ENCODE results near the gene SNX30.

Gene SNX30

DNA sequence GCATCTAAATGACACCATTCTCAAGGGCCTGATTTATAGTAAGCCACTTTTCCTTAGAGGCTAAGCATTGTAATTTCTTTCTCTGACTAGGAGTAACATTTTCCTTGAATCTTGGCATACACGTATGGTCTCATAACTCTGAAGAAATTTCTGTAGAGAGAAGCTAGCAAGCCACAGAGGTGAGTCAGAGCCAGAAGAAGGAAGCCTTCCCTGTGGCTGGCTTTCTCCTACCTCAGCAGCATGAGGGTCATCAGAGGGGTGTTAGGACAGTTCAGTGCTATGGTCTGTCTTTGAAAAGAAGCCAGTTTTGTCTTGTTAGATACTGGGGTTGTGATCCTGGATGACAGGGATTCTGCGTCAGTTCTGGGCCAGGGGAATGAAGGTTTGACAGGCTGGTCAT lies 3.2 kb downstream of the SNX30 start:
- no peak for DNase-seq

DNA sequence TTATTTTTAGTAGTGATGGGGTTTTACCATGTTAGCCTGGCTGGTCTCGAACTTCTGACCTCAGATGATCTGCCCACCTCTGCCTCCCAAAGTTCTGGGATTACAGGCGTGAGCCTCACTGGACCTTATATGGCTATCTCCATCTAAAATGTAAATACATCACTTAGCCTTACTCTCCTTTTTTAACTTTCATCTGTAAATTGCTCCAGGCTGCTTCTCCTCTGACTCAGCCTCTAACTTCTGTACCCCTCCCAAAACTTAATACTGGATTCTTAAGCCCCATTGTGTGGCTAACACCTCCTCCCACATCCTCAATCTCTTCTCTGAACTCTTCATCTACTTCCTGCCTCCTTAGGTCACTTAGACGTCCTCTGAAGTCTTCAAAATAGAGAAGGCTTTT lies 4.0 kb downstream of the SNX30 start:
- no peak for DNase-seq

DNA sequence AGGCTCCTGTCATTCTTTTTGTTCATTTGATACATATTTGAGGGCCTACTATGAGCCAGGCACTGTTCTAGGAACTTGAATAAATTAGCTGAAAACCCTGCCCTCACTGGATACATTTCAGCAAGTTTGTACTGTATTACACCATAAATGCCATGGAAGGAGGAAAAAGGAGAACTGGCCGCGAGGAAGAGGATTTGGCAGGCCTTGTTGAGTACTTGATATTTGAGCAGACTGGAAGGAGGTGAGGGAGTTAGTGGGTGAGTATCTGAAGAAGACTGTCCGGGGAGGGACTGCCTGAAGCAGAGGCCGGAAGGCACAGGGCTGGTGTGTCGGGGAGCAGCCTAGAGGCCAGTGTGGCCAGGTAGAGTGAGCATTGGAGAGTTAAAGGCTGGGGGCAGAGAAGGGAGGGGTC lies 4.5 kb downstream of the SNX30 start:
- no peak for DNase-seq

DNA sequence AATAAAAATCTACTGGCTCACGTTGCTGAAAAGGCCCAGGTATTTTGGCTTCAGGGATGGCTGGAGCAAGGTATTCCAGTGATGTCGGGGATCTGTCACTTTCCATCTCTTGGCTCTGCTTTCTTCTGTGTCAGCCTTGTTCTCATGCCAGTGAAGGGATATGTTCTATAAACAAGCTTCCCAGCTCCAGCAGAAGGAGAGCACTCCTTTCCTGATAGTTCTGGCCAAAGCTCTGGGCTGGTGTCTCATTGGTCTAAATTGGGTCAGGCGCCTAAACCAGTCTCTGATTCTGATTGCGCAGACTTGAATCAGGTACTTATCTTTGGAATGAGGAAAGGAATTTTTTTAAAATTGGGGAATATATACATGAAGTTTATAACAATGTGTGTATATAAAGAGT lies 5.1 kb downstream of the SNX30 start:
- DNase-seq, result no peak

DNA sequence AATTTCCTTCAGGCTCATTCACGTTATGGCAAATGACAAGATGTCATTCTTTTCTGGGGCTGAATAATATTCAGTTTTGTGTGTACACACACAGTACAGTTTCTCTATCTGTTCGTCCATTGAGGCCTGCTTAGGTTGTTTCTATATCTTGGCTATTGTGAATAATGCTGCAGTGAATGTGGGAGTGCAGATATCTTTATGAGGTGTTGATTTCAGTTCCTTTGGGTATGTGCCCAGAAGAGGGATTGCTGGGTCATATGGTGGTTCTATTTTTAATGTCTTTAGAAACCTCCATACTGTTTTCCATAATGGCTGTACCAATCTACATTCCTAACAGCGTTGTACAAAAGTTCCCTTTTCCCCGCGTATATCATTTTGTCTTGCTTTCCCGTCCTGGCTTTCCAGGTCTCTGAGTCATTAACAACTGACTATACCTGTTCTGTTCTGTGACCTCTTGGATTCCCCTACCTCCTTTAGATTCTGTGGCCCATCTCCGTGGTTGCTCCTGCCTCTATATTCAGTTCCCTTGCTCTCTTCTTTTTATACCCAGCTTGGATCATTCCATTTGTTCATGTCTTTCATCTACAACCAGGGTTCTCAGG lies 6.8 kb downstream of the SNX30 start:
- no peak for DNase-seq

DNA sequence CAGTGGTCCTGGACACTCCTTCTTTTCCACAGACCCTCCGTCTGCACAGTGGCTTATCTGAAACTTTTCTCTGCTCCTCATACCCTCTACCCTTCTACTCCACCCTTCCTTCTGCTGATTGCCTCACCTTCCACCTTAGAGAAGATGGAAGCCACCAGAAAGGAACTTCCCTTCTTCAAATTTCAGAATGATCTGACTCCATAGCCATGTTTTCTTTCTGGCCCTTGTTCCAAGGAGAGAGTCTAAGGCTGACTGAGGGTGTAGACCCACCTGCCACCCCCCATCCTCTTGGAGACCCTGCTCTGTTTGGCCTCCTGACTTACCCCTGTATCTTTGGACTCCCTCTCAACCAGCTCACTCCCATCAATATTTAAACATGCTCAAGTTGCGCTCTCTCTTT lies 7.4 kb downstream of the SNX30 start:
- no peak for DNase-seq

DNA sequence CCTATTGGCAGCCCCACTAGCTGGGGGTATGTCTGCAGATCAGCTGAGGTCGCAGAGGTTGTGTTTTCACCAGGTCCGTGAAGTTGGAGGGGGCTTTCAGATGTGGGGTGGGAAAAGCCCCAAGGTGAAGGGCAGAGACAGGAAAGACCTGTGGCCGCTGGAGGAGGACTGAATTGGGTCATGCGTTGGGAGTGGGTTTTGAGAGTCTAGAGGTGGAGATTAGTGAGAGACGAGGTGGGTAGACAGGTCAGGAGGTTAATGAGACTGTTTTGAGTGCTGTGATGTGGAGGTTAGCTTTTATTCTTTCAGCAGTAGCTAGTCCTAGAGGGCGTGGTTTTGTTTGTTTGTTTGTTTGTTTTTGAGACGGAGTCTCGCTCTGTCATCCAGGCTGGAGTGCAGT lies 10.3 kb downstream of the SNX30 start:
- DNase-seq, result no peak

DNA sequence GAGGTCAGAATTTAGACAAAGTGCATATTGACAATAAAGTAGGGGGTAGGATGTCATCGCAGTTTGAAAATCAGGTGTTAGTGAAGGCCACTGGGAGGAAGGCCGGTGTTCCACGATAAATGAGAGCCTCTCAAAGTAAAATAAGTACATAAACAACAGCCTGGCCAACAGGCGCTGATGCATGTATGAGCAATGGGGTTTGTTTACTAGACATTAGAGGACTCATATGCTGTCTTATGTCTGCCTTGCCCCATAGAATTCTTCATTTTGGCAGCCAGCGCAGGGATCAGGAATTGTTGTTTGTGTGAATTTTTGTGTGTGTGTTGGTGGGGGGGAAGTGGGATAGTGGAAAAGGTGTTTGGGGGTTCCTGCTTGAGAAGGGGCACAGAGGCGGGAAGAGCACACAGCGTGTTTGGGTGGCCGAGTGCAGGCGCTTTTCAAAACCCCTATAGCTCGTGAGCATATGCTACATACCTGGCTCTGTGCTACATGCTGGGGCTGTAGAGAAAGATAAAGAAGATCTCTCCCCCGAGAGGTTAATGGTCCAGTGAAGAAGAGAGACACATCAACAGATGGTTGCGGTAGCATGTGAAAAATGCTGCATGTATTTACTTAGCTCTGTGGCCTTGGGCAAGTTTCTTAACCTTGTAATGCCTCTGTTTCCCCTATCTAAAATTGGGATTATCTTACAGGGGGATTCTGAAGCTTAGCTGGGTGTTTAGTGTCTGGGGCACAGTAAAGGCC lies 11.5 kb downstream of the SNX30 start:
- peak; percentile 58 for DNase-seq

DNA sequence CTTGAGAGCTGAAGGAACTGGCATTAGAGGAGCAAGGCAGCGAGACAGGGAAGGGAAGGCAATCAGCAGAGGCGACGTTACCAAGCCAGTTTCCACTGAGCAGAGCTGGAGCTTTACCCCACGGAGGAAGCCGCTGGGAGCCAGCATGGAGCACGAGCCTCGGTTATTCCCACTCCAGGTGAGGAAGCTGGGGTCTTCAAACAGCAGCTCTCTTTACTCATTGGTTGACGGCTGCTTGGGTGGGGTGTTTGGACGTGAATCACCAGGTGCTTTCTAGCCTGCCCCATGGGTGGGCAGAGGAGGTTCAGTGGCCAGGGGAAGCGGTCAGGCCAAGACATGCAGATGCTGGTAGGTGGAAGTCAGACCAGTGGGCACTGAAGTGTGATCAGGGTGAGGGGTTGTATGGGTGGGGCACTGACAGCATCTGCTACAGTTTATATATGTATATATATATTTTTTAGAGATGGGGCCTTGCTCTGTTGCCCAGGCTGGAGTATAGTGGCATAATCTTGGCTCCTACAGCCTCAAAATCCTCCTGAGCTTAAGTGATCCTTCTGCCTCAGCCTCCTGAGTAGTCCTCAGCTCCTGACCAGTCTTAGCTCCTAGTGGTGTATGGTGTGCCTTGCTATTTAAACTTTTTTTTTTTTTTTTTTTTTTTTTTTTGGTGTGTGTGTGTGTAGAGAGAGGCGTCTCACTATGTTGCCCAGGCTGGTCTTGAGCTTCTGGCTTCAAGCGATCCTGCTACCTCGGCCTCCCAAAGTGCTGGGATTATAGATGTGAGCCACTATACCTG lies 12.4 kb downstream of the SNX30 start:
- no peak for DNase-seq

DNA sequence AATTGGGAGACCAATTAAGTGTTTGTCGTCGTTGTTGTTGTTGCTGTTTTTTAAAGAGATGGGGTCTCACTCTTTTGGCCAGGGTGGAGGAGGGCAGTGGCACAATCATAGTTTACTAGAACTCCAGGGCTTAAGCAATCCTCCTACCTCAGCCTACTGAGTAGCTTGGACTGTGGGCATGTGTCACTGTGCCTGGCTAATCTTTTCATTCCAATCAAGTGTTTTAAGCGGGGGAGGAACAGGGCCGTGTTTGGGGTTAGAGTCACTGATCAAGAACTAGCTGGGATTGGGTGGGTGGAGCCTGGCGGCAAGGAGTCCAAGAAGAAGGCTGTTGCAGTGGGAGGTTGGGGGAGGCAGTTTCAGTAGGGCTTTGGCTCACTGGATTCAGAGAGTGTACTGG lies 13.8 kb downstream of the SNX30 start:
- DNase-seq, result peak; percentile 88

DNA sequence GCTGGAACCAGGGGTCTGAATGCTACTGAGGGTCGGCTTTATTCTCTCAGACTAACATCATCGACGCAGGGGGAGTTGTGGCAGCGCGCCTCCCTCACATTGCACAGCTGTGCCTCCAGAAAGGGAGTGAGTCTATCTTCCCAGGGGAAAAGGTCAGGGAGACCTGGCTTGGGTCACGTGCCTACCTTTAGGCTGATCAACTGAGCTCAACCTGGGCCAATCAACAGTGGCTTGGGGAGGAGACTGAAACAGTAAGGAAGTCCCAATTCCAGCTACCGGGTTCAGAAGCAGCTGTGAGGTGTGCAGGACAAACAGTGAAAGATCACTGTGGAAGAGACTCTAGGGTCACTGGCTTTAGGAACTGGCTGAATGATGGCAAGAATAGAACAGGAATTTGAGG lies 14.3 kb downstream of the SNX30 start:
- peak; percentile 90 for DNase-seq

DNA sequence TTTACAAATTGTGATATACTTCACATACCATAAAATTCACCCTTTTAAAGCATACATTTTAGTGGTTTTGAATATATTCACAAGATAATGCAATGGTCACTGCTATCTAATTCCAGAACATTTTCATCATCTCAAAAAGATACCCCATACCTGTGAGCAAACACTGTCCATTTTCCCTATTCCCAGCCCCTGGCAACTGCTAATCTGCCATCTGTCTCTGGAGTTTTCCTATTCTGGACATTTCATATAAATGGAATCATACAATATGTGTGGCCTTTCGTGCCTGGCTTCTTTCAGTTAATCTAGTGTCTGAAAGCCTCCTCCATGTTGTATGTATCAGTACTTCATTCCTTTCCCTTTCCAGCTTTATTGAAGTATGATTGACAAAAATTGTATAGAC lies 14.7 kb downstream of the SNX30 start:
- no peak for DNase-seq

DNA sequence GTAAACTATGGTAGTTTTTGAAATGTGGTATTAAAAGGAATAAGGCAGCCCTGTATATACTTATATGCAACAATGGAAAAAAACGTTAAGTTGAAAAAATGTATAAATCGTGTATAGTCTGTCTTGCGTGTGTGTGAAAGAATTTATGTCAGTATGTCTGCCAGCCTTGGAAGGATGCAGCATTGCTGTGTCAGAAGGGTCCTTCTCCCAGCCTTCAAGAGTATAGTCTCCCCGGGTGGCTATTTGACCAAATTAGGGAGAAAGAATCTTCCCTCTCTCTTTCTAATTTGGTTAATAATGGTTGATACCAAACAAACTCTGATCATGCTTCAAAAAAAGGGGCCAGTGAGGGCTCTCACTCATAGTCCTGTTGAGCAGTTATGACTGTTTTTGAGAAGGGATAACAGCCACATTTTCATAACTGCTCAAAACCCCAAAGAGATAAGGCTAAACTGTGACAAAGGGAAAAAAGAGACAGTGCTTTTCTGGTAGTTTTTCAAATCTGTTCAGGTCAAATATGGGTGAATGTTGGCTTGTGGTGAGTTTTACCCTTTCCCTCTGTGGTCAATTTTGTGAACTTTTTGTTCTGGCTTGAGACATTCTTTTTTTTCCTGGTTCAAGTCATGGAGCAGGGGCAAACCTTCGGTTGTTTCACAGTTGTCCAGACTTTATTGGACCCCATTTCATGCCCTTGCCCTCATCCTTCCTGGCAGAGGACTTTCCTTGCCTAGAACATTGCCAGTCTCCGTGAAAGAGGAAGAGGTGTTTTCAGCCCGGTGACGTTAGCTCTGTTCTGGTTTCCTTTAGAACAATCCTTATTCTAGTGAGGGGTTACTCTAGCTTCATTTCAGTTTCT lies 21.0 kb downstream of the SNX30 start:
- no peak for DNase-seq

DNA sequence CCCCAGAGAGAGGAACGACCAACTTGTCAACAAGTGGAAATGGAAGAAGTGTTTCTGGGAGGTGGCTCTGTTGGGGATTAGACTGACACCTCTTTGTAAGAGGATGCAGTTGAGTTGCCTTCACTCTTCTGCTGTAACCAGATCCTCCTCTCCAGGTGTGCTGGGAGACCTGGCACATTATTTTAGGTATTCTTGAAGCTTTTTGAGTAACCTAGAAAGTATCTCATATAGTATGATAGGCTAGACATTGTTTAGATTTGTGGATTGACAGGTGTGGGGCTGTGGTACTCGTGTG lies 21.6 kb downstream of the SNX30 start:
- no peak for DNase-seq

DNA sequence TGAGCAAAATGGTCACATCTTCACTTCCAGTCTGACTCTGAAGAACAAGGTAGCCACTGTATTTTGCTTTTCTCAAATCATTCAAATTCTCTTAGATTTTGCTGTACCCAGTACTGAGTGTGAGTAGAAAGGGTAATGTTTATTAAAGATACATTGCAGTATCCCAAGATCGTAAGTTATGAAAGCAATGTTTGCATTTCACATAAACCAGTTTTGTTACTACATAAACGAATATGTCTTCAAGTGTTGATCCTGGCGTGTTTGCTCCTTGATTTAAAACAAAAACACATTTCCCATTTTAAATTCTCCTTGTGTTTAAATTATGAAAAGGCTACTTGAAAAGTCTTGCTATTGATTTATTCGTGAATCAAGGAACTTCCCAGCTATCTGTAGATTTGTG lies 22.0 kb downstream of the SNX30 start:
- no peak for DNase-seq

DNA sequence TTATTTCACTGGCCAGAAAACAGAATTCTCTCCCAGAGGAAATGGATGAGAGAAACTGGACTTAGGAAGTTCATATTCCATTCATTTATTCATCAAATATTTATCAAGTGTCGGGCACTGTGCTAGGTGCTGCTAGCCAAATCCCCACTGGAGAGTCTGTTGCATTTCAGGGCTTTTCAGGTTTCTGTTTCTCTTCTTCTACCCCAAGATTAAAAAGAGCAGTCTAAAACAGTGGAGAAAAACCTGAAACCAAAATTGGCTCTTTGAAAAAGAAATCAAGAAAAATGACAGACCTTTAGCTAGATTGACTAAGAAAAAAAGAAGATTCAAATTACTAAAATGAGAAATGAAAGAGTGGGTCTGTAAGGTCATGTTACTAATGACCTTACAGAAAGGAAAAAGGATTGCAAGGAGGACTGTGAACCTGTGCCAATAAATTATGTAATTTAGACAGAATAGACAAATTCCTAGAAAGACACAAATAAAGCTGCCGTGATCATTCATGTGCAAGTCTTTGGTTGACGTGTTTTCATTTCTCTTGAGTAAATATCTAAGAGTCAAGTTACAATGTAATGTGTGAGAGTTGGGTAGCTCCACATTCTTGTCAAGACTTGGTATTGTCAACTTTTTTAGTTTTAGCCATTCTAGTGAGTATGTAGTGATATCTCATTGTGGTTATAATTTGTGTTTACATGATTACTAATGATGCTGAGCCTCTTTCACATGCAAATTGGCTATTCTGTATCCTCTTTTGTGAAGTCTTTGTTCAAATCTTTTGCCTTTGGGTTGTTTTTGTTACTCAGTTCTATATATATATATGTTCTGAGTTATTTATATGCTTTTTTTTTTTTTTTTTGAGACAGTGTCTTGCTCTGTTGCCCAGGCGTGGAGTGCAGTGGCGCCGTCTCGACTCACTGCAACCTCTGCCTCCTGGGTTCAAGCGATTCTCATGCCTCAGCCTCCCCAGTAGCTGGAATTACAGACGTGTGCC lies 23.7 kb downstream of the SNX30 start:
- DNase-seq, result no peak

DNA sequence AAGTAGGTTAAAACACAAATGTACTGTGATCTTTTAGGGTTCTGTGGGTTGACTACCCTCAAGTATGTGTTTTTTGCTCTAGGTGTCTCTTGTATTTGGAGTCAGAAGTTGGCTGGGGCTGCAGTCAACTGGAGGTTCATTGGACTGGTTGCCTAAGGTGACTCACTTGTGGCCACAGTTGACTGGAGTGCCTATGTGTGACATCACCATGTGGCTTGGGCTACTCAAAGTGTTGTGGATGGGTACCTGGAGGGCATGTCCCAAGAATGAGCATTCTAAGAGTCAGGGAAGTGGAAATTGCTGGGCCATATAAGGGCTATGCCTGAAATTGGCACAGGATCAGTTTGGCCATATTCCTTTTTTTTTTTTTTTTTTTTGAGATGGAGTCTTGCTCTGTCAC lies 27.4 kb downstream of the SNX30 start:
- DNase-seq, result no peak

DNA sequence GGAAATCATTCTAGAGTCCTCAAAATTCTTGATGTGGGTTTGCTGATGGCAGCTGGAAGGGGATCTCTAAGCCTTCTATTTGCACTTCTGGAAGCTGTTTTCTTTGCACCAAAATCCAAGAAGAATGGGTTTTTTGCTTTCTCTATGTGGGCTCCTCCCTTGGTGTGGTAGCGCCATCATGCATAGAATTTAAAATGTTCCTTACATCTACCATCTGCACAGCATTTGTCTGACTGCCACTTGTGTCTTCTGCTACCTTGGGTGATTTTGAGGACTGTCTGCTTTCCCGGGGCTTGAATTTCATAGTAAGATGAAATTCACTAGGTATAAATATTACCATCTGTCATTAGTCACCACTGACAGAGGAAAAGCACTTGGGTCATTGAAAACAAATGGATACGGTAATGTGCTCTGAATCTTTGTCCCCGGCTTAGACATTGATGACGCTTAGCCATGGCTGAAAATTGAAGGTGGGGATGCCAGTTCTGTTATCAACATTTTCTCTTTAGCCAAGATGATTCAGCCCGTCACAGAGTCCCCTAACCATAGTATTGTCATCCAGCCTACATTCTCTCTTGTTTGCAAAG lies 30.0 kb downstream of the SNX30 start:
- no peak for DNase-seq

DNA sequence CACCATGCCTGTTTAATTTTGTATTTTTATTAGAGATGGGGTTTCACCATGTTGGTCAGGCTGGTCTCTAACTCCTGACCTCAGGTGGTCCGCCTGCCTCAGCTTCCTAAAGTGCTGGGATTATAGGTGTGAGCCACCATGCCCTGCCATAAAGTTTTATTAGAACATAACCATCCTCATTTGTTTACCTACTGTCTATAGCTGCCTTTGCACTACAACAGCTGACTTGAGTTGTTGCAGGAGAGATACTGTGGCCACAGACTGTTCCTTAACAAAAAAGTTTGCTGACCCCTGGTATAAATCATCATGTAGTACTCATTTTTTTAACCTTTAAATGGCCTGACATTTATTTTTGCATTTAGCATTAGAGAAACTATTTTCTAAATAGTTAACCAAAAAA lies 31.7 kb downstream of the SNX30 start:
- no peak for DNase-seq

DNA sequence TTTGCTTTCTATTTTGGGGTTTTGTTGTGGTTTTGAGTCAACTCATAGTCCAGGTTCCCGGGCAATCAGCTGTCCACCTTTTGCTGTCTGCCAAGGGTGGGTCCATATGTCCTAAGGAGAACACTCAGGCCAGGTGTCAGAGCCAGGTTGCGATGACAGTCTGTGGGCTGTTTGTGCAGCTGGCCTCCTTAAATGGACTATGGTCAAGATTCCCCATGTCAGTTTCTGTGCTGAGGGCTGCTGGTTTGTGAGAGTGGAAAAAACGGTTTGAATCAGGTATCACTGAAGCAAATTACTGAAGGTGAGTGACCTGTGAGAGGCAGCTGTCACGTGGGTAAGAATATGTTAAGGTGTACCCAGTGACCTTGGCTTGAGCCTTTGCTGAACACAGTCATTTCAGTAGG lies 33.0 kb downstream of the SNX30 start:
- DNase-seq, result no peak

DNA sequence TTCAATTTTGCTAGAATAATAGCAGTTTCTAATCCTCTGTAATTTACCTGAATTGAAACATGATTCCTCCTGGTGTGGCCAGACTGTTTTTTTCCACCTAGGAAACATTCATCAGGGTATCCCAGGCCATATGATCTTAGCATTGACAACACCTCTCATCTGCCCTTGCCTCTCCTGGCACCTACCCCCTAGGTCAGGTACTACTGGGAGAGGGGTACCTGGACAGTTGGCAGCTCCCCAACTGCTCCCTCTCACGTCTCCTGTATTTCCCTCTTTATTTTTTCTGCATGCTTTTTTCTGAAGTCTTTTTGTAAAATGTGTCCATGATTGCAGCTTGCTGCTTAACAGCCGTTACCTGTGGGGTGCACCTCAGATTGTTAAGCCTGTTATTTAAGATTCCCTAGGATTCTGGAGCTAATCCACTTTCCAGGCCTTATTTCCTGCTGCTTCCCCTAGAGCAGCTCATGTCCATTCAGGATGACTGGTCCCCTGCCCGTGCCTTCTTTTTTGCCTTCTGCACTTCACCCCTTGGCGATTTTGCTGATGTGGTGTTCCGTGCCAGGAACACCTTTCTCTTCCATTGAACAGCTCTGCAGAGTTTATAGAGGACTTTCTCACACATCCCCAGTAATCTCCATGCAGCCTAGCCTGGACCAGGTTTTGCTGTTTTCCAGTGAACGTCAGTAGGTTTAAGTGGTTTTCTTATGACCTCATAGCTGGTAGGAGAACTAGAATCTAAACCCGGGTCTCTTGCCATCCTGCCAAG lies 33.6 kb downstream of the SNX30 start:
- DNase-seq, result peak; percentile 85
